K562 (cell line): Measurements from ENCODE around the gene SON. TPM values are rescaled to one million over a fixed set of nuclear protein-coding genes. Genes with fewer than 3 reads are reported as not detected.

ENCODE experiments used
- CHD2 ChIP-seq: IDR thresholded peaks from 2 replicates; pipeline ENCODE4 v1.6.1; 2011; ENCODE audit warnings: low read depth, low read length
- CREB5 ChIP-seq: fragments of 250-450 bp; sonication (Bioruptor Pico); IDR thresholded peaks from 2 replicates; pipeline ENCODE4 v1.5.0; 2020; ENCODE audit warnings: mild to moderate bottlenecking
- E2F4 ChIP-seq: sonication (generic); formaldehyde crosslinking; IDR thresholded peaks from 2 replicates; pipeline ENCODE4 v1.8.0; 2022; ENCODE audit warnings: mild to moderate bottlenecking, low read depth, missing genetic modification reagents
- ELF4 ChIP-seq: fragments of 450-650 bp; formaldehyde crosslinking; IDR thresholded peaks from 2 replicates; pipeline ENCODE4 v1.4.0; 2022; ENCODE audit warnings: missing genetic modification characterization
- FOS ChIP-seq: IDR thresholded peaks from 3 replicates; pipeline ENCODE4 v1.6.1; 2011; ENCODE audit not compliant: insufficient read length; ENCODE audit errors: extremely low read depth
- FOXO4 ChIP-seq: fragments of 450-650 bp; formaldehyde crosslinking; IDR thresholded peaks from 2 replicates; pipeline ENCODE4 v1.4.0; 2020; ENCODE audit warnings: mild to moderate bottlenecking, moderate library complexity
- NR0B1 ChIP-seq: fragments of 450-650 bp; IDR thresholded peaks from one replicate; pipeline ENCODE4 v1.6.1; 2018; ENCODE audit warnings: mild to moderate bottlenecking, moderate library complexity; ENCODE audit not compliant: partially characterized antibody
- RBM25 ChIP-seq: fragments of 200-400 bp; formaldehyde crosslinking; IDR thresholded peaks from 2 replicates; pipeline ENCODE4 v1.6.1; 2018; ENCODE audit warnings: low read length, low read depth, moderate library complexity; ENCODE audit not compliant: severe bottlenecking
- RREB1 ChIP-seq: fragments of 250-450 bp; sonication (Bioruptor Pico); IDR thresholded peaks from 2 replicates; pipeline ENCODE4 v1.4.0; 2020
- ZBTB9 ChIP-seq: fragments of 450-650 bp; formaldehyde crosslinking; IDR thresholded peaks from 2 replicates; pipeline ENCODE4 v1.4.0; 2020; ENCODE audit warnings: mild to moderate bottlenecking, moderate library complexity
- ZNF830 ChIP-seq: fragments of 250-450 bp; sonication (Bioruptor Pico); IDR thresholded peaks from 2 replicates; pipeline ENCODE4 v1.5.0; 2021; ENCODE audit warnings: mild to moderate bottlenecking
- polyA plus RNA-seq, 8 experiments: library from polyadenylated mRNA; depleted of rRNA in 4 of 8; stranded (reverse) in 5 of 8; unstranded in 3 of 8; fragments of >200 nt; fragmentation: Nextera tagmentation in 2 of 8; fragmentation: Illumina TruSeq in 1 of 8; extraction: Ambion mirVana in 2 of 8; extraction: Trizol in 1 of 8; gene quantifications; 2 replicates each; pipeline versions ENCODE4 v1.2.1 to v1.2.3, GENCODE V29; 2011 to 2014; ENCODE audit warnings: inconsistent platforms in 1 of 8, missing spikeins in 1 of 8
- total RNA-seq, 7 experiments: library from RNA; depleted of rRNA in 6 of 7; stranded (reverse); fragments of >200 nt in 6 of 7; fragmentation: Illumina TruSeq in 2 of 7; extraction: Trizol in 2 of 7; gene quantifications; 2 replicates each; pipeline versions ENCODE4 v1.2.1 to v1.2.3, GENCODE V29; 2011 to 2021; ENCODE audit warnings: low replicate concordance in 1 of 7

SON gene
- total and polyA plus RNA-seq, 9 of the 15 experiments (the other 6 are each of a cell fraction or from before 2014, with no cell fraction given) = 105 to 742 (median 187) TPM

- TF ChIP-seq E2F4 (CRISPR knock-in tag) = peak; percentile 68; the same call in 1 of the 2 replicates
- 0 out of 2 replicates have a peak, but pooled peaks have one; percentile 30 for TF ChIP-seq ELF4
- TF ChIP-seq RBM25 = peak; percentile 78
- TF ChIP-seq FOXO4 (CRISPR knock-in tag) = no peak
- TF ChIP-seq FOS = peak; percentile 91
- no peak for TF ChIP-seq NR0B1
- peak; percentile 79; the same call in 1 of the 2 replicates for TF ChIP-seq ZNF830
- TF ChIP-seq RREB1 = no peak
- TF ChIP-seq CREB5 (CRISPR knock-in tag) = no peak
- peak; percentile 55; the same call in 1 of the 2 replicates for TF ChIP-seq CHD2
- TF ChIP-seq ZBTB9 = 0 out of 2 replicates have a peak, but pooled peaks have one; percentile 4
These were observed at the start of gene SON (continued) for GRCh38 chr21:33542640-33543504.
